ENCODE results near the gene MACROD2. TPM values are rescaled to one million over a fixed set of nuclear protein-coding genes. Genes with fewer than 3 reads are reported as not detected.

MACROD2 gene
- total RNA-seq, 1 experiment from 2014 or later: 1.6 TPM

GRCh38 chr20:15380770-15381169 is 1385.5 kb downstream of the MACROD2 start:
- no peaks in the 10 kb centered on the region for H3K27me3 Mint-ChIP-seq (ENCODE audit: low read depth)
- H3K4me2 ChIP-seq (ENCODE audit: insufficient read depth, insufficient read length, low read length): no peak overlapping the region
- no peaks in the 10 kb centered on the region for H3K9me3 Mint-ChIP-seq
- no peak for DNase-seq
- no peak overlapping the region for H2AK5ac ChIP-seq (ENCODE audit: insufficient read length, low read length)
- no peaks in the 10 kb centered on the region for H3K27me3 ChIP-seq (ENCODE audit: insufficient read depth, low read length)
- no peak overlapping the region for H3T11ph ChIP-seq (ENCODE audit: low read length)
- H3K56ac ChIP-seq (ENCODE audit: insufficient read length, low read depth, low read length): no peak overlapping the region
- no peak overlapping the region for H4K5ac ChIP-seq (ENCODE audit: insufficient read length, low read depth, low read length)
- no peak overlapping the region for H2BK15ac ChIP-seq (ENCODE audit: low read depth, low read length)
- no peaks in the 10 kb centered on the region for H4K20me1 ChIP-seq (ENCODE audit: control insufficient read depth, insufficient read depth, insufficient read length)
- H2BK20ac ChIP-seq (ENCODE audit: low read depth, low read length, poor library complexity, severe bottlenecking): no peak overlapping the region
- TF ChIP-seq CTCF (conservative IDR thresholded peaks at IDR 0.05): no peak
- H3K79me1 ChIP-seq (ENCODE audit: insufficient read depth, low read depth, low read length, poor library complexity, severe bottlenecking): no peaks in the 10 kb centered on the region
- H2AFZ ChIP-seq (ENCODE audit: low read length): no peak overlapping the region
- no peaks in the 10 kb centered on the region for H3K36me3 Mint-ChIP-seq (ENCODE audit: insufficient read depth in 1 of 3, low read depth in 3 of 3)
- H3K18ac ChIP-seq (ENCODE audit: insufficient read length, low read depth, low read length): no peak overlapping the region
- peaks cover 7 to 8% of the 10 kb centered on the region in 2 experiments for H3K4me1 Mint-ChIP-seq
- H3K23me2 ChIP-seq (ENCODE audit: insufficient read length, low read depth, low read length, poor library complexity, severe bottlenecking): no peaks in the 10 kb centered on the region
- no peak overlapping the region for H3K4ac ChIP-seq (ENCODE audit: low read depth, low read length)
- no peak overlapping the region for H2BK5ac ChIP-seq (ENCODE audit: insufficient read length, low read length)
- H3K27ac Mint-ChIP-seq: no peak overlapping the region
- no peaks in the 10 kb centered on the region for H3K79me2 ChIP-seq (ENCODE audit: insufficient read depth, low read length)
- H3K27ac ChIP-seq (ENCODE audit: insufficient read length, low read depth, low read length): no peak overlapping the region
- no peak overlapping the region for H3K23ac ChIP-seq (ENCODE audit: insufficient read length, low read depth, low read length)
- no peak overlapping the region for H3K14ac ChIP-seq (ENCODE audit: insufficient read depth, low read length)
- no peak overlapping the region for H3K9ac ChIP-seq (ENCODE audit: extremely low read depth, insufficient read length, low read length)
- H3K4me3 Mint-ChIP-seq: no peak overlapping the region
- H3K4me1 ChIP-seq (ENCODE audit: insufficient read depth, low read length): no peaks in the 10 kb centered on the region
- no peak overlapping the region for H2BK120ac ChIP-seq (ENCODE audit: low read depth, low read length, poor library complexity, severe bottlenecking)
- no peaks in the 10 kb centered on the region for H3K9me3 ChIP-seq (ENCODE audit: control insufficient read depth, low read depth, low read length)
- no peak overlapping the region for H4K91ac ChIP-seq (ENCODE audit: insufficient read length, low read depth, low read length)
- H4K8ac ChIP-seq (replicated peaks; ENCODE audit: insufficient read length, low read depth, low read length): no peak overlapping the region
- WGBS (ENCODE audit: extremely low coverage, insufficient read length, low lambda C conversion rate): no CpG with 5 or more reads among the region's 1 CpG
- H2BK12ac ChIP-seq (ENCODE audit: insufficient read length, low read depth, low read length): no peak overlapping the region

Data from H9 (cell line).